H1 (cell line): ENCODE results near the gene NBAS. TPM values are rescaled to one million over a fixed set of nuclear protein-coding genes. Genes with fewer than 3 reads are reported as not detected.

ENCODE experiments used
- ATF3 ChIP-seq: IDR thresholded peaks from 2 replicates; pipeline ENCODE4 v1.6.1; 2011; ENCODE audit warnings: low read depth, mild to moderate bottlenecking, low read length; ENCODE audit not compliant: insufficient read depth
- CREB1 ChIP-seq: IDR thresholded peaks from 2 replicates; pipeline ENCODE4 v1.6.1; 2012; ENCODE audit warnings: inconsistent platforms
- CTBP2 ChIP-seq: IDR thresholded peaks from 2 replicates; pipeline ENCODE4 v1.7.0; 2011; ENCODE audit warnings: borderline replicate concordance, mild to moderate bottlenecking, moderate library complexity, mixed read lengths, low read length; ENCODE audit not compliant: insufficient read depth, insufficient read length
- EGR1 ChIP-seq: IDR thresholded peaks from 2 replicates; pipeline ENCODE4 v1.6.1; 2011; ENCODE audit warnings: low read depth, low read length, borderline replicate concordance
- GTF2F1 ChIP-seq: IDR thresholded peaks from 2 replicates; pipeline ENCODE4 v1.6.1; 2012; ENCODE audit warnings: low read depth, low read length, improper control_type of control experiment, borderline replicate concordance
- JUND ChIP-seq: IDR thresholded peaks from 2 replicates; pipeline ENCODE4 v1.6.1; 2011; ENCODE audit warnings: mild to moderate bottlenecking, improper control_type of control experiment, low read length
- KDM5A ChIP-seq: fragments of 200-600 bp; IDR thresholded peaks from 2 replicates; pipeline ENCODE4 v1.7.1; 2012; ENCODE audit warnings: mild to moderate bottlenecking, low read length, inconsistent platforms, mixed read lengths
- POLR2A ChIP-seq, 2 experiments: IDR thresholded peaks; 1 replicate in 1 of 2; 2 replicates in 1 of 2; pipeline ENCODE4 v1.6.1; 2011; ENCODE audit warnings: low read depth in 2 of 2, low read length in 2 of 2, mild to moderate bottlenecking in 2 of 2; ENCODE audit errors: control extremely low read depth in 1 of 2
- RFX5 ChIP-seq: IDR thresholded peaks from 2 replicates; pipeline ENCODE4 v1.6.1; 2011; ENCODE audit warnings: low read depth, low read length, improper control_type of control experiment, borderline replicate concordance
- SIRT6 ChIP-seq: IDR thresholded peaks from one replicate; pipeline ENCODE4 v1.7.1; 2012; ENCODE audit warnings: low read length, inconsistent platforms
- SP1 ChIP-seq: IDR thresholded peaks from 2 replicates; pipeline ENCODE4 v1.6.1; 2011; ENCODE audit warnings: low read depth, low read length
- SP2 ChIP-seq: IDR thresholded peaks from 2 replicates; pipeline ENCODE4 v1.6.1; 2012; ENCODE audit warnings: mild to moderate bottlenecking, low read length, inconsistent platforms
- polyA plus RNA-seq, 7 experiments: library from polyadenylated mRNA; depleted of rRNA in 3 of 7; stranded (reverse) in 5 of 7; unstranded in 2 of 7; fragments of >200 nt in 5 of 7; fragments of 200-250 nt in 2 of 7; gene quantifications; 1 replicate in 5 of 7; 2 replicates in 1 of 7; 4 replicates in 1 of 7; pipeline versions ENCODE4 v1.2.1 to v1.2.3, GENCODE V29; 2011 to 2013; ENCODE audit warnings: missing spikeins in 2 of 7, mixed read lengths in 2 of 7
- total RNA-seq: library from RNA; stranded (reverse); fragmentation: NEBNext Ultra II Directional; extraction: Animal tissue kit (Norgen Biotek cat#: 25700); gene quantifications from 2 replicates; pipeline ENCODE4 v1.2.1, GENCODE V29; 2021
- TF ChIP-seq, protein P1 (sequence below): fragments of 300-600 bp; sonication (generic); IDR thresholded peaks from 2 replicates; pipeline ENCODE4 v1.7.1; 2012; ENCODE audit warnings: low read length, moderate library complexity, mild to moderate bottlenecking, inconsistent platforms; ENCODE audit not compliant: insufficient replicate concordance

Gene NBAS
- total and polyA plus RNA-seq, 2 of the 8 experiments (the other 6 are each of a cell fraction or from before 2014, with no cell fraction given), result 19.6 to 34.8 TPM

DNA sequence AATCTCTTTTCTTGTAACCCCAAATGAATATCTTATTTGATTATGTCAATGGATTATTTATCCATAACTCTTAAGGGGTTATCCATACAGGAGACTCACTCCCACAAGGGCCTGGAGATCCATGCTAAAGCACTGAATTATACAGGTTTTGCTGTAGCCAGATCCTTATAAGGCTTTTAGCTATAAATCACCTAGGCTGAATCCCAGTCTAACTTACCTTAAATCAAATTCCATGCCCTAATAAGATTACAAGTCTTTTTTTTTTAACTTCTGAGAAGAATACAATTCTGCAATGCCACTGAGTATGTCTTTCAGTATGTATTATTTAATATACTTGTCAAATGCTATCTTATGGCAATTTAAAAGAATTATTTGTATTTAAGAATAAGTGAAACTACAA lies 340.5 kb downstream of the NBAS start (continued):
- TF ChIP-seq, protein P1, sequence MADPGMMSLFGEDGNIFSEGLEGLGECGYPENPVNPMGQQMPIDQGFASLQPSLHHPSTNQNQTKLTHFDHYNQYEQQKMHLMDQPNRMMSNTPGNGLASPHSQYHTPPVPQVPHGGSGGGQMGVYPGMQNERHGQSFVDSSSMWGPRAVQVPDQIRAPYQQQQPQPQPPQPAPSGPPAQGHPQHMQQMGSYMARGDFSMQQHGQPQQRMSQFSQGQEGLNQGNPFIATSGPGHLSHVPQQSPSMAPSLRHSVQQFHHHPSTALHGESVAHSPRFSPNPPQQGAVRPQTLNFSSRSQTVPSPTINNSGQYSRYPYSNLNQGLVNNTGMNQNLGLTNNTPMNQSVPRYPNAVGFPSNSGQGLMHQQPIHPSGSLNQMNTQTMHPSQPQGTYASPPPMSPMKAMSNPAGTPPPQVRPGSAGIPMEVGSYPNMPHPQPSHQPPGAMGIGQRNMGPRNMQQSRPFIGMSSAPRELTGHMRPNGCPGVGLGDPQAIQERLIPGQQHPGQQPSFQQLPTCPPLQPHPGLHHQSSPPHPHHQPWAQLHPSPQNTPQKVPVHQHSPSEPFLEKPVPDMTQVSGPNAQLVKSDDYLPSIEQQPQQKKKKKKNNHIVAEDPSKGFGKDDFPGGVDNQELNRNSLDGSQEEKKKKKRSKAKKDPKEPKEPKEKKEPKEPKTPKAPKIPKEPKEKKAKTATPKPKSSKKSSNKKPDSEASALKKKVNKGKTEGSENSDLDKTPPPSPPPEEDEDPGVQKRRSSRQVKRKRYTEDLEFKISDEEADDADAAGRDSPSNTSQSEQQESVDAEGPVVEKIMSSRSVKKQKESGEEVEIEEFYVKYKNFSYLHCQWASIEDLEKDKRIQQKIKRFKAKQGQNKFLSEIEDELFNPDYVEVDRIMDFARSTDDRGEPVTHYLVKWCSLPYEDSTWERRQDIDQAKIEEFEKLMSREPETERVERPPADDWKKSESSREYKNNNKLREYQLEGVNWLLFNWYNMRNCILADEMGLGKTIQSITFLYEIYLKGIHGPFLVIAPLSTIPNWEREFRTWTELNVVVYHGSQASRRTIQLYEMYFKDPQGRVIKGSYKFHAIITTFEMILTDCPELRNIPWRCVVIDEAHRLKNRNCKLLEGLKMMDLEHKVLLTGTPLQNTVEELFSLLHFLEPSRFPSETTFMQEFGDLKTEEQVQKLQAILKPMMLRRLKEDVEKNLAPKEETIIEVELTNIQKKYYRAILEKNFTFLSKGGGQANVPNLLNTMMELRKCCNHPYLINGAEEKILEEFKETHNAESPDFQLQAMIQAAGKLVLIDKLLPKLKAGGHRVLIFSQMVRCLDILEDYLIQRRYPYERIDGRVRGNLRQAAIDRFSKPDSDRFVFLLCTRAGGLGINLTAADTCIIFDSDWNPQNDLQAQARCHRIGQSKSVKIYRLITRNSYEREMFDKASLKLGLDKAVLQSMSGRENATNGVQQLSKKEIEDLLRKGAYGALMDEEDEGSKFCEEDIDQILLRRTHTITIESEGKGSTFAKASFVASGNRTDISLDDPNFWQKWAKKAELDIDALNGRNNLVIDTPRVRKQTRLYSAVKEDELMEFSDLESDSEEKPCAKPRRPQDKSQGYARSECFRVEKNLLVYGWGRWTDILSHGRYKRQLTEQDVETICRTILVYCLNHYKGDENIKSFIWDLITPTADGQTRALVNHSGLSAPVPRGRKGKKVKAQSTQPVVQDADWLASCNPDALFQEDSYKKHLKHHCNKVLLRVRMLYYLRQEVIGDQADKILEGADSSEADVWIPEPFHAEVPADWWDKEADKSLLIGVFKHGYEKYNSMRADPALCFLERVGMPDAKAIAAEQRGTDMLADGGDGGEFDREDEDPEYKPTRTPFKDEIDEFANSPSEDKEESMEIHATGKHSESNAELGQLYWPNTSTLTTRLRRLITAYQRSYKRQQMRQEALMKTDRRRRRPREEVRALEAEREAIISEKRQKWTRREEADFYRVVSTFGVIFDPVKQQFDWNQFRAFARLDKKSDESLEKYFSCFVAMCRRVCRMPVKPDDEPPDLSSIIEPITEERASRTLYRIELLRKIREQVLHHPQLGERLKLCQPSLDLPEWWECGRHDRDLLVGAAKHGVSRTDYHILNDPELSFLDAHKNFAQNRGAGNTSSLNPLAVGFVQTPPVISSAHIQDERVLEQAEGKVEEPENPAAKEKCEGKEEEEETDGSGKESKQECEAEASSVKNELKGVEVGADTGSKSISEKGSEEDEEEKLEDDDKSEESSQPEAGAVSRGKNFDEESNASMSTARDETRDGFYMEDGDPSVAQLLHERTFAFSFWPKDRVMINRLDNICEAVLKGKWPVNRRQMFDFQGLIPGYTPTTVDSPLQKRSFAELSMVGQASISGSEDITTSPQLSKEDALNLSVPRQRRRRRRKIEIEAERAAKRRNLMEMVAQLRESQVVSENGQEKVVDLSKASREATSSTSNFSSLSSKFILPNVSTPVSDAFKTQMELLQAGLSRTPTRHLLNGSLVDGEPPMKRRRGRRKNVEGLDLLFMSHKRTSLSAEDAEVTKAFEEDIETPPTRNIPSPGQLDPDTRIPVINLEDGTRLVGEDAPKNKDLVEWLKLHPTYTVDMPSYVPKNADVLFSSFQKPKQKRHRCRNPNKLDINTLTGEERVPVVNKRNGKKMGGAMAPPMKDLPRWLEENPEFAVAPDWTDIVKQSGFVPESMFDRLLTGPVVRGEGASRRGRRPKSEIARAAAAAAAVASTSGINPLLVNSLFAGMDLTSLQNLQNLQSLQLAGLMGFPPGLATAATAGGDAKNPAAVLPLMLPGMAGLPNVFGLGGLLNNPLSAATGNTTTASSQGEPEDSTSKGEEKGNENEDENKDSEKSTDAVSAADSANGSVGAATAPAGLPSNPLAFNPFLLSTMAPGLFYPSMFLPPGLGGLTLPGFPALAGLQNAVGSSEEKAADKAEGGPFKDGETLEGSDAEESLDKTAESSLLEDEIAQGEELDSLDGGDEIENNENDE, result no peak
- TF ChIP-seq SP2 (no peak), GTF2F1 (no peak), ATF3 (no peak), EGR1 (no peak), SP1 (no peak), RFX5 (no peak), SIRT6 (no peak), POLR2A (IDR thresholded peaks at IDR 0.05; ENCODE audit: control extremely low read depth in 1 of 2, low read depth in 2 of 2, low read length in 2 of 2) (no peak), CTBP2 (no peak), JUND (no peak), CREB1 (no peak), KDM5A (no peak)
